Kidney epithelial cell (primary cell): ENCODE measurements around the gene AMPD3. TPM values are rescaled to one million over a fixed set of nuclear protein-coding genes. Genes with fewer than 3 reads are reported as not detected.

Source experiments
- DNase-seq: peaks from one replicate; pipeline ENCODE4 v3.0.0-alpha.2; 2010; ENCODE audit warnings: low read depth
- H3K27me3 ChIP-seq: 2 replicates; pipeline ENCODE4 v1.6.0; 2011; ENCODE audit warnings: low read length; ENCODE audit not compliant: control insufficient read depth, insufficient read depth
- H3K36me3 ChIP-seq: 2 replicates; pipeline ENCODE4 v1.5.1; 2011; ENCODE audit warnings: low read length; ENCODE audit not compliant: control insufficient read depth, insufficient read depth
- H3K4me3 ChIP-seq: 2 replicates; pipeline ENCODE4 v1.5.1; 2011; ENCODE audit warnings: low read depth, mild to moderate bottlenecking, control low read depth, low read length
- CTCF ChIP-seq: IDR thresholded peaks from 2 replicates; pipeline ENCODE4 v1.5.1; 2011; ENCODE audit warnings: mild to moderate bottlenecking, moderate library complexity, low read length, control low read depth, inconsistent platforms; ENCODE audit not compliant: insufficient read depth, poor library complexity, severe bottlenecking
- total RNA-seq: library from RNA; depleted of rRNA; stranded (reverse); fragments of >200 nt; gene quantifications from 2 replicates; pipeline ENCODE4 v1.2.3, GENCODE V29; 2015

AMPD3 gene
- total RNA-seq, 1 donor from 2014 or later = 6.6 TPM

GRCh38 chr11:10410106-10410843, 44.8 kb upstream of the AMPD3 start:
- TF ChIP-seq CTCF = no peak
- H3K27me3 ChIP-seq = no peaks in the 10 kb centered on the region
- no peak for DNase-seq
- no peaks in the 10 kb centered on the region for H3K36me3 ChIP-seq
- no peak overlapping the region for H3K4me3 ChIP-seq

- no peak for DNase-seq
- H3K36me3 ChIP-seq = no peaks in the 10 kb centered on the region
- no peaks in the 10 kb centered on the region for H3K27me3 ChIP-seq
- no peak overlapping the region for H3K4me3 ChIP-seq
- no peak for TF ChIP-seq CTCF
These were observed 44.2 kb upstream of the AMPD3 start for GRCh38 chr11:10410844-10411200.

- no peaks in the 10 kb centered on the region for H3K27me3 ChIP-seq
- DNase-seq = no peak
- no peak for TF ChIP-seq CTCF
These were observed 42.8 kb upstream of the AMPD3 start for GRCh38 chr11:10412266-10412665.

GRCh38 chr11:10413268-10413667, 41.8 kb upstream of the AMPD3 start:
- no peak for DNase-seq
- no peak for TF ChIP-seq CTCF
- H3K36me3 ChIP-seq = no peaks in the 10 kb centered on the region

More at GRCh38 chr11:10412266-10412665, 42.8 kb upstream of the AMPD3 start:
- Histone ChIP-seq H3K36me3 (no peaks in the 10 kb centered on the region), H3K4me3 (no peak overlapping the region)

GRCh38 chr11:10414181-10414580, 40.9 kb upstream of the AMPD3 start:
- DNase-seq = no peak
- no peak for TF ChIP-seq CTCF
- H3K27me3 ChIP-seq = no peaks in the 10 kb centered on the region
- H3K4me3 ChIP-seq = no peak overlapping the region
- H3K36me3 ChIP-seq = no peaks in the 10 kb centered on the region

More at GRCh38 chr11:10413268-10413667, 41.8 kb upstream of the AMPD3 start:
- Histone ChIP-seq H3K27me3 (no peaks in the 10 kb centered on the region), H3K4me3 (no peak overlapping the region)

GRCh38 chr11:10414659-10415058, 40.4 kb upstream of the AMPD3 start:
- no peak for TF ChIP-seq CTCF
- Histone ChIP-seq H3K27me3 (no peaks in the 10 kb centered on the region), H3K36me3 (no peaks in the 10 kb centered on the region), H3K4me3 (no peak overlapping the region)
- DNase-seq = no peak
